ENCODE data around the gene CITED2.

DNA sequence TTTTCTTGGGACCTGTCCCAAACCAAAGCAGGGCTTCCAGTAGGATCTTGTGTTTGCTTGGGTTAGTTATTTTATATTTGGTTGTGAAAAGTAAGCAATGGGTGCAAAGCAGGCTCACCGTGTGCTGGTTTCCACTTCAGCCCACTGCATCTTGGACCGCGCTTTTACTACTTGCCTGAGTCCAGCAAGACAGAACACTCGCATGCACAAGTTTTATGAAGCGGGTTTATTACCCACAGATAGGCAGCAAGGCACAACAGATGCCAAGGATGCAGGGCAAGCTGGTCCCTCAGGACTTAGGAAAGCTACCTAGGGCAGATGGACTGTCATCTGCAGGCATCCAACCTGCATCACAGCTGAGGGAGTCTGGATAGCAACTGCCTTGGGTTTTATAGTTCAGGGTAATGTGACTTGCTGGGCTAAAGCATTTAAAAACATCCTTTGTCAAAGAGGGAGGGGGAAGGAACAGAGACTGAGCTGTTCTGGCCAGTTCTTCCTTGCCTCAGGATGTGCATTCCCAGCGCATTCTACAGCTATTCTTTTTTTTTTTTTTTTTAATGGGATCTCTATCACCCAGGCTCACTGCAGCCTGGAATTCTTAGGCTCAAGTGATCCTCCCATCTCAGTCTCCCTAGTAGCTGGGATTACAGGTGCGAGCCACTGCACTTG is 18.5 kb downstream of the CITED2 start:
- TF ChIP-seq CTCF (IDR thresholded peaks at IDR 0.05) (no peak), ZFX (IDR thresholded peaks at IDR 0.05; ENCODE audit: borderline replicate concordance) (no peak)
